ENCODE results near the gene ZIC5. TPM values are rescaled to one million over a fixed set of nuclear protein-coding genes. Genes with fewer than 3 reads are reported as not detected.

ZIC5 gene
- total RNA-seq, 4 donors from 2014 or later: 0.19 TPM; not detected in 3

DNA sequence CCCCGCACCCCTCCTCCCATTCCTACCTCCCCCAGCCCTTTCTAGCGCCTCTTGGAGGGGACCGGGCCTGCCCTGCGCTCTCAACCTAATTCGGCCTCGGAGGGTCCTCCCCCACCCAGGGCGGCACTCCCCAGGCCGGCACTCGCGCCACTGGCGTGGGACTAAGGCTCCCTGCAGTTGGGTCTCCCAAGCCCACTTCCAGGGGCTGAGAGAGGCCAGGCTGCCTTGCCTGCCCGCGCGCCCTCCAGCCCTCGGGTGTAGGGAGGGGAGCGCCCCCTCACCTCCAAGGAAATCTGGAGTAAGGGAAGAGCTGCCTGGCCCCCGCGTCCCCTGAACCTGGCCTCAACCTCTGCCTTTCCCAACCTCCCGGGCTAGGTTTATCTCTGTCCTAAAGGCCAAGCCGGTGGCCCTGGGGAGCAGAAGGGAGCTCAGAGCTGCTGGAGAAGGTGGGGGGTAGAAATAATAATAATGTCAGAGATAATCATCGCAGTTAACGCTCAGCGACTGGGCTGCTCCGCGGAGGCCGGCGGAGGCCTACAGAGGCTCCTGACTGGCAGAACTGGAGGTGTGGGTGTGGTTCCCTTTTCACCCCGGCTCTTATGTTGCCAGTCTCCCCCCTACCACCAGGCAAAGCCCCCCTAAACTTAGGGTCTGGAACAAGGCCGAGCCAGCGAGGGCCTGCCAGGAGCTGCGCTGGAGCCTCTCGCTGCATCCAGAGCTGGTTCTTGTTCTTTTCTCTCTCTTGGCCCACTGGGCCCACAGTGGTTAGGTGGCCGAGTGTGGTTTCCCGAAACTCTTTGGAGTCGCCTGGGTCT lies 19.7 kb upstream of the ZIC5 start:
- TF ChIP-seq CTCF (IDR thresholded peaks at IDR 0.05; ENCODE audit: low read depth): no peak

- TF ChIP-seq CTCF (IDR thresholded peaks at IDR 0.05; ENCODE audit: low read depth): no peak
These were observed 18.8 kb upstream of the ZIC5 start for GRCh38 chr13:99990126-99990977.

GRCh38 chr13:99989276-99990125 lies 17.9 kb upstream of the ZIC5 start:
- no peak for TF ChIP-seq CTCF (IDR thresholded peaks at IDR 0.05; ENCODE audit: low read depth)

- TF ChIP-seq CTCF (IDR thresholded peaks at IDR 0.05; ENCODE audit: low read depth): no peak
These were observed 17.1 kb upstream of the ZIC5 start for GRCh38 chr13:99988529-99989275.

GRCh38 chr13:99987154-99988019 lies 15.8 kb upstream of the ZIC5 start:
- no peak for TF ChIP-seq CTCF (IDR thresholded peaks at IDR 0.05; ENCODE audit: low read depth)

GRCh38 chr13:99986741-99987140 lies 15.2 kb upstream of the ZIC5 start:
- no peak for TF ChIP-seq CTCF (IDR thresholded peaks at IDR 0.05; ENCODE audit: low read depth)
